ENCODE measurements around the gene RTN4. TPM values are rescaled to one million over a fixed set of nuclear protein-coding genes. Genes with fewer than 3 reads are reported as not detected.
A peak's percentile ranks its signal among the peaks of the same experiment; 100 is the strongest.

Gene RTN4
- total RNA-seq, 1 donor from 2014 or later, result 414 TPM

GRCh38 chr2:55025082-55025481 lies 25.2 kb downstream of the RTN4 start:
- Histone ChIP-seq H3K4me3 (ENCODE audit: low read length in 3 of 3) (no peak overlapping the region), H3K9me3 (ENCODE audit: control insufficient read depth in 3 of 3, low read length in 3 of 3) (no peaks in the 10 kb centered on the region), H3K27me3 (ENCODE audit: control insufficient read depth in 3 of 3, insufficient read depth in 3 of 3, low read length in 3 of 3) (no peaks in the 10 kb centered on the region), H3K27ac (ENCODE audit: low read depth, low read length) (no peak overlapping the region), H3K36me3 (ENCODE audit: control insufficient read depth in 3 of 3, insufficient read depth in 3 of 3, low read length in 3 of 3) (peaks cover 0 to 3% (median 0%) of the 10 kb centered on the region in 3 donors), H3K9ac (ENCODE audit: low read depth in 1 of 3, low read length in 3 of 3) (no peak overlapping the region), H3K4me1 (ENCODE audit: control insufficient read depth in 3 of 3, insufficient read depth in 3 of 3, low read length in 3 of 3) (peaks cover 0 to 9% (median 3%) of the 10 kb centered on the region in 3 donors)

- Histone ChIP-seq H3K27ac (ENCODE audit: low read depth, low read length) (no peak overlapping the region), H3K4me1 (ENCODE audit: control insufficient read depth in 3 of 3, insufficient read depth in 3 of 3, low read length in 3 of 3) (peaks cover 0 to 7% (median 3%) of the 10 kb centered on the region in 3 donors), H3K36me3 (ENCODE audit: control insufficient read depth in 3 of 3, insufficient read depth in 3 of 3, low read length in 3 of 3) (peaks cover 0 to 6% (median 0%) of the 10 kb centered on the region in 3 donors), H3K9ac (ENCODE audit: low read depth in 1 of 3, low read length in 3 of 3) (no peak overlapping the region), H3K4me3 (ENCODE audit: low read length in 3 of 3) (no peak overlapping the region), H3K27me3 (ENCODE audit: control insufficient read depth in 3 of 3, insufficient read depth in 3 of 3, low read length in 3 of 3) (no peaks in the 10 kb centered on the region), H3K9me3 (ENCODE audit: control insufficient read depth in 3 of 3, low read length in 3 of 3) (no peaks in the 10 kb centered on the region)
Measured at GRCh38 chr2:55022476-55022875, 27.8 kb downstream of the RTN4 start.

GRCh38 chr2:55019526-55020258 lies 30.6 kb downstream of the RTN4 start:
- peaks cover 0 to 3% (median 2%) of the 10 kb centered on the region in 3 donors for H3K4me1 ChIP-seq (ENCODE audit: control insufficient read depth in 3 of 3, insufficient read depth in 3 of 3, low read length in 3 of 3)
- H3K4me3 ChIP-seq (ENCODE audit: low read length in 3 of 3), result no peak overlapping the region

GRCh38 chr2:55018619-55019018 lies 31.6 kb downstream of the RTN4 start:
- H3K9ac ChIP-seq (ENCODE audit: low read depth in 1 of 3, low read length in 3 of 3), result no peak overlapping the region
- peaks cover 0 to 3% (median 0%) of the 10 kb centered on the region in 3 donors for H3K4me1 ChIP-seq (ENCODE audit: control insufficient read depth in 3 of 3, insufficient read depth in 3 of 3, low read length in 3 of 3)
- no peaks in the 10 kb centered on the region for H3K27me3 ChIP-seq (ENCODE audit: control insufficient read depth in 3 of 3, insufficient read depth in 3 of 3, low read length in 3 of 3)
- H3K27ac ChIP-seq (ENCODE audit: low read depth, low read length), result no peak overlapping the region
- no peak overlapping the region for H3K4me3 ChIP-seq (ENCODE audit: low read length in 3 of 3)
- peaks cover 0 to 6% (median 0%) of the 10 kb centered on the region in 3 donors for H3K36me3 ChIP-seq (ENCODE audit: control insufficient read depth in 3 of 3, insufficient read depth in 3 of 3, low read length in 3 of 3)
- H3K9me3 ChIP-seq (ENCODE audit: control insufficient read depth in 3 of 3, low read length in 3 of 3), result no peaks in the 10 kb centered on the region

More at GRCh38 chr2:55019526-55020258, 30.6 kb downstream of the RTN4 start:
- H3K27me3 ChIP-seq (ENCODE audit: control insufficient read depth in 3 of 3, insufficient read depth in 3 of 3, low read length in 3 of 3), result no peaks in the 10 kb centered on the region
- H3K9me3 ChIP-seq (ENCODE audit: control insufficient read depth in 3 of 3, low read length in 3 of 3), result no peaks in the 10 kb centered on the region
- no peak overlapping the region for H3K27ac ChIP-seq (ENCODE audit: low read depth, low read length)
- no peak overlapping the region for H3K9ac ChIP-seq (ENCODE audit: low read depth in 1 of 3, low read length in 3 of 3)
- peaks cover 0 to 6% (median 0%) of the 10 kb centered on the region in 3 donors for H3K36me3 ChIP-seq (ENCODE audit: control insufficient read depth in 3 of 3, insufficient read depth in 3 of 3, low read length in 3 of 3)

- no peaks in the 10 kb centered on the region for H3K27me3 ChIP-seq (ENCODE audit: control insufficient read depth in 3 of 3, insufficient read depth in 3 of 3, low read length in 3 of 3)
- H3K9me3 ChIP-seq (ENCODE audit: control insufficient read depth in 3 of 3, low read length in 3 of 3), result no peaks in the 10 kb centered on the region
- H3K4me1 ChIP-seq (ENCODE audit: control insufficient read depth in 3 of 3, insufficient read depth in 3 of 3, low read length in 3 of 3), result peaks cover under 1 to 5% (median 1%) of the 10 kb centered on the region in 3 donors
- peaks cover 0 to 6% (median 0%) of the 10 kb centered on the region in 3 donors for H3K36me3 ChIP-seq (ENCODE audit: control insufficient read depth in 3 of 3, insufficient read depth in 3 of 3, low read length in 3 of 3)
- no peak overlapping the region for H3K4me3 ChIP-seq (ENCODE audit: low read length in 3 of 3)
- H3K9ac ChIP-seq (ENCODE audit: low read depth in 1 of 3, low read length in 3 of 3), result no peak overlapping the region
- no peak overlapping the region for H3K27ac ChIP-seq (ENCODE audit: low read depth, low read length)
Measured at GRCh38 chr2:55017880-55018279, 32.4 kb downstream of the RTN4 start.

- H3K4me3 ChIP-seq (ENCODE audit: low read length in 3 of 3), result no peak overlapping the region
- H3K9ac ChIP-seq (ENCODE audit: low read depth in 1 of 3, low read length in 3 of 3), result no peak overlapping the region
- H3K9me3 ChIP-seq (ENCODE audit: control insufficient read depth in 3 of 3, low read length in 3 of 3), result no peaks in the 10 kb centered on the region
- peaks cover 5 to 6% (median 6%) of the 10 kb centered on the region in 3 donors for H3K4me1 ChIP-seq (ENCODE audit: control insufficient read depth in 3 of 3, insufficient read depth in 3 of 3, low read length in 3 of 3)
- H3K27me3 ChIP-seq (ENCODE audit: control insufficient read depth in 3 of 3, insufficient read depth in 3 of 3, low read length in 3 of 3), result no peaks in the 10 kb centered on the region
- no peak overlapping the region for H3K27ac ChIP-seq (ENCODE audit: low read depth, low read length)
- H3K36me3 ChIP-seq (ENCODE audit: control insufficient read depth in 3 of 3, insufficient read depth in 3 of 3, low read length in 3 of 3), result peaks cover 0 to 6% (median 0%) of the 10 kb centered on the region in 3 donors
Measured at GRCh38 chr2:55017428-55017827, 32.8 kb downstream of the RTN4 start.

GRCh38 chr2:55014962-55015939 lies 35.0 kb downstream of the RTN4 start:
- no peak overlapping the region for H3K9ac ChIP-seq (ENCODE audit: low read depth in 1 of 3, low read length in 3 of 3)
- peaks cover 6 to 22% (median 7%) of the 10 kb centered on the region in 3 donors for H3K4me1 ChIP-seq (ENCODE audit: control insufficient read depth in 3 of 3, insufficient read depth in 3 of 3, low read length in 3 of 3)
- H3K27me3 ChIP-seq (ENCODE audit: control insufficient read depth in 3 of 3, insufficient read depth in 3 of 3, low read length in 3 of 3), result no peaks in the 10 kb centered on the region
- H3K9me3 ChIP-seq (ENCODE audit: control insufficient read depth in 3 of 3, low read length in 3 of 3), result no peaks in the 10 kb centered on the region
- H3K27ac ChIP-seq (ENCODE audit: low read depth, low read length), result peak overlapping the region; percentile 17
- peaks cover 0 to 3% (median 0%) of the 10 kb centered on the region in 3 donors for H3K36me3 ChIP-seq (ENCODE audit: control insufficient read depth in 3 of 3, insufficient read depth in 3 of 3, low read length in 3 of 3)
- H3K4me3 ChIP-seq (ENCODE audit: low read length in 3 of 3), result no peak overlapping the region

- peak overlapping the region in 1 of 3 donors; percentile 46 for H3K9ac ChIP-seq (ENCODE audit: low read depth in 1 of 3, low read length in 3 of 3)
- peak overlapping the region; percentile 85 for H3K27ac ChIP-seq (ENCODE audit: low read depth, low read length)
- H3K4me3 ChIP-seq (ENCODE audit: low read length in 3 of 3), result no peak overlapping the region
- no peaks in the 10 kb centered on the region for H3K27me3 ChIP-seq (ENCODE audit: control insufficient read depth in 3 of 3, insufficient read depth in 3 of 3, low read length in 3 of 3)
- H3K36me3 ChIP-seq (ENCODE audit: control insufficient read depth in 3 of 3, insufficient read depth in 3 of 3, low read length in 3 of 3), result no peaks in the 10 kb centered on the region
- no peaks in the 10 kb centered on the region for H3K9me3 ChIP-seq (ENCODE audit: control insufficient read depth in 3 of 3, low read length in 3 of 3)
- peaks cover 6 to 25% (median 7%) of the 10 kb centered on the region in 3 donors for H3K4me1 ChIP-seq (ENCODE audit: control insufficient read depth in 3 of 3, insufficient read depth in 3 of 3, low read length in 3 of 3)
Measured at GRCh38 chr2:55013936-55014335, 36.3 kb downstream of the RTN4 start.

- Histone ChIP-seq H3K9ac (ENCODE audit: low read depth in 1 of 3, low read length in 3 of 3) (peak overlapping the region; percentile 58 to 77 (median 66)), H3K36me3 (ENCODE audit: control insufficient read depth in 3 of 3, insufficient read depth in 3 of 3, low read length in 3 of 3) (no peaks in the 10 kb centered on the region), H3K4me3 (ENCODE audit: low read length in 3 of 3) (no peak overlapping the region), H3K27ac (ENCODE audit: low read depth, low read length) (peak overlapping the region; percentile 85), H3K27me3 (ENCODE audit: control insufficient read depth in 3 of 3, insufficient read depth in 3 of 3, low read length in 3 of 3) (no peaks in the 10 kb centered on the region), H3K4me1 (ENCODE audit: control insufficient read depth in 3 of 3, insufficient read depth in 3 of 3, low read length in 3 of 3) (peaks cover 6 to 25% (median 7%) of the 10 kb centered on the region in 3 donors), H3K9me3 (ENCODE audit: control insufficient read depth in 3 of 3, low read length in 3 of 3) (no peaks in the 10 kb centered on the region)
Measured at GRCh38 chr2:55012672-55013484, 37.4 kb downstream of the RTN4 start.

Data from skeletal muscle tissue (tissue), 4 donors.